Measurements from ENCODE around the gene PTPN14. TPM values are rescaled to one million over a fixed set of nuclear protein-coding genes. Genes with fewer than 3 reads are reported as not detected.

The PTPN14 gene
- polyA plus RNA-seq, 1 donor from 2014 or later, result 0.07 TPM

- TF ChIP-seq CTCF (IDR thresholded peaks at IDR 0.05; ENCODE audit: poor library complexity, severe bottlenecking), result no peak
- TF ChIP-seq POLR2AphosphoS5 (IDR thresholded peaks at IDR 0.05), result no peak
- no peak for TF ChIP-seq TAF1 (IDR thresholded peaks at IDR 0.05; ENCODE audit: low read depth)
- TF ChIP-seq RAD21 (conservative IDR thresholded peaks at IDR 0.05), result no peak
- TF ChIP-seq EP300 (conservative IDR thresholded peaks at IDR 0.05; ENCODE audit: poor library complexity, severe bottlenecking), result no peak
- TF ChIP-seq MXI1 (conservative IDR thresholded peaks at IDR 0.05; ENCODE audit: poor library complexity, severe bottlenecking), result no peak
- no peaks in the 10 kb centered on the region for H4K20me1 ChIP-seq (ENCODE audit: insufficient read depth)
- no peak overlapping the region for H3K4me3 ChIP-seq (ENCODE audit: low read length)
- H2AFZ ChIP-seq (ENCODE audit: low read depth, low read length), result no peak overlapping the region
- no peak overlapping the region for H3K4me2 ChIP-seq (ENCODE audit: low read length)
- H3K79me2 ChIP-seq (replicated peaks; ENCODE audit: insufficient read depth, low read length), result no peaks in the 10 kb centered on the region
- no peaks in the 10 kb centered on the region for H3K9me2 ChIP-seq (ENCODE audit: insufficient read depth, low read length)
- H3K27me3 ChIP-seq (ENCODE audit: insufficient read depth, low read depth, low read length), result no peaks in the 10 kb centered on the region
- no peaks in the 10 kb centered on the region for H3F3A ChIP-seq (ENCODE audit: insufficient read depth, low read length, poor library complexity, severe bottlenecking)
- no peak overlapping the region for H3K9ac ChIP-seq (ENCODE audit: low read length)
- H3K27ac ChIP-seq (ENCODE audit: low read length), result no peak overlapping the region
- no peaks in the 10 kb centered on the region for H3K9me3 ChIP-seq (ENCODE audit: low read length)
- no peaks in the 10 kb centered on the region for H3K36me3 ChIP-seq (ENCODE audit: insufficient read depth, low read length)
Measured at GRCh38 chr1:214364786-214365295, 186.6 kb downstream of the PTPN14 start.

- H3K36me3 ChIP-seq (ENCODE audit: insufficient read depth, low read length), result no peaks in the 10 kb centered on the region
- no peaks in the 10 kb centered on the region for H3F3A ChIP-seq (ENCODE audit: insufficient read depth, low read length, poor library complexity, severe bottlenecking)
Measured at GRCh38 chr1:214364386-214364785, 187.0 kb downstream of the PTPN14 start.

More at GRCh38 chr1:214364386-214364785, 187.0 kb downstream of the PTPN14 start:
- Histone ChIP-seq H3K27me3 (ENCODE audit: insufficient read depth, low read depth, low read length) (no peaks in the 10 kb centered on the region), H4K20me1 (ENCODE audit: insufficient read depth) (no peaks in the 10 kb centered on the region), H2AFZ (ENCODE audit: low read depth, low read length) (no peak overlapping the region), H3K79me2 (replicated peaks; ENCODE audit: insufficient read depth, low read length) (no peaks in the 10 kb centered on the region), H3K27ac (ENCODE audit: low read length) (no peak overlapping the region), H3K9ac (ENCODE audit: low read length) (no peak overlapping the region), H3K4me3 (ENCODE audit: low read length) (no peak overlapping the region), H3K9me2 (ENCODE audit: insufficient read depth, low read length) (no peaks in the 10 kb centered on the region), H3K9me3 (ENCODE audit: low read length) (no peaks in the 10 kb centered on the region), H3K4me2 (ENCODE audit: low read length) (no peak overlapping the region)
- TF ChIP-seq TAF1 (IDR thresholded peaks at IDR 0.05; ENCODE audit: low read depth) (no peak), EZH2 (IDR thresholded peaks at IDR 0.05; ENCODE audit: borderline replicate concordance, insufficient read depth, low read length, poor library complexity, severe bottlenecking) (no peak), REST (IDR thresholded peaks at IDR 0.05; ENCODE audit: borderline replicate concordance) (no peak), CTCF (IDR thresholded peaks at IDR 0.05; ENCODE audit: poor library complexity, severe bottlenecking) (no peak), RAD21 (conservative IDR thresholded peaks at IDR 0.05) (no peak), EP300 (conservative IDR thresholded peaks at IDR 0.05; ENCODE audit: poor library complexity, severe bottlenecking) (no peak), MXI1 (conservative IDR thresholded peaks at IDR 0.05; ENCODE audit: poor library complexity, severe bottlenecking) (no peak), SMC3 (conservative IDR thresholded peaks at IDR 0.05; ENCODE audit: poor library complexity) (no peak), POLR2AphosphoS5 (IDR thresholded peaks at IDR 0.05) (no peak)

All from neural cell (in vitro differentiated cells).